NOMO-1 (cell line): Measurements from ENCODE around the gene SHQ1.

Experiments used
- DNase-seq, 2 experiments: peaks; one replicate each; lab custom pipeline; 2025; ENCODE audit not compliant: unreplicated experiment in 2 of 2; lab: John Stamatoyannopoulos, UW

The SHQ1 gene

DNA sequence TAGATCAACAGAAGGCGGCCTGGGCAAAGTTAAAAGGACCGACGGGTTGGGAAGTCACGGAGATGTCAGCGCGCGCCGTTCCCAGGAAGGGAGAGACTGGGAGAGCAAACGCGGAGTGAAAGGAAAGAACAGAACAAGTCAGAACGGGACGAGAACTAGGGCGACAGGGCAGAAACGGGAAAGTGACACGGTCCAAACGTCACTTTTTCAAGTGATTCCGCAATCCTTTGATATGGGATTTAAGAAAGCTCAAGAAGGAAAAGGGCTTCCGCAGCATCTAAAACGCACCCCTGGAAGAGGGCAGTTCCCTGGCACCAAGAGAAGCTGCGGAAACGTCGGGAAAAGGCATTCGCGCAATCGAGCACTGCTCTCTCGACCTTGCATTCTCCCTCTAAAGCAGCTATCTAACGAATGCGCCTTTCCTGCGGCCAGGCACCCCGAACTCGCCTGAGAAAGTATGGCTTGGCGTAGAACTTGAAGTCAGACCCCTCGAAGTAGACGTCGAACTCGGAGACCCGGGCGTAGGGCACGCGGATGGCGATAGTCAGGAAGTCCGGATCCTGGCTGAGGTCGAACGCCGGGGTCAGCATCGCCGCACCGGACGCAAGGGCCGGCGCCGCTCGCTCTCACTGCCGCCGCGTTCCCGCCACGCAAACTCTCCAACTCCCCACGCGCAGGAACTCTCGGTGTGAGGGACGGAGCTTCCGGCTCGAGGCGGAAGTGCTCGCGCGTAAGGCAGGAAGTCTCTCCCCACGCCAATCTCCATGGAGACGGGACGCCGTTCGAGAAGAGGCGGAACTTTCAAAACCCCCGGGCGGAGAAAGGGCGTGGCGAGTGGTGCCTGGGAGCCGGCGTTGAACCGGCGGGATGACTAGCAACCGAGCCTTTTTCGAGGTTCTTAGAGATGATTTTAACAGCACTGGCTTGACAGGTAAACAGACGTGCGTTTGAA lies at the start of gene SHQ1:
Gene SHQ1 (minus strand): TSS at position 695 of the 952 bp plus-strand sequence. CDS start 105 bp downstream, at position 590.
- peak; percentile 90 to 91 for DNase-seq

DNA sequence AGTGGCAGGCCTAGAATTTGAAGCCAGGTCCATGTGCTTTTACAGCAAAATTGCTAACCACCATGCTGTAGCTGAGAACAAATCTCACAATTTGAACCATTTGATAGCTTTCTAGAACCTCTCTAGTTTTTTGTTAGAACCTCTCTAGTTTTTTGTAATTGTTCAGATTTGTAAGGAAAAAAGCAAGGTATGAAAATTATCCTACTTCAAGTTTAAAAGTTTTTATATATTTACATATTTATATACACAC lies 49.4 kb upstream of the SHQ1 start:
- DNase-seq: no peak

DNA sequence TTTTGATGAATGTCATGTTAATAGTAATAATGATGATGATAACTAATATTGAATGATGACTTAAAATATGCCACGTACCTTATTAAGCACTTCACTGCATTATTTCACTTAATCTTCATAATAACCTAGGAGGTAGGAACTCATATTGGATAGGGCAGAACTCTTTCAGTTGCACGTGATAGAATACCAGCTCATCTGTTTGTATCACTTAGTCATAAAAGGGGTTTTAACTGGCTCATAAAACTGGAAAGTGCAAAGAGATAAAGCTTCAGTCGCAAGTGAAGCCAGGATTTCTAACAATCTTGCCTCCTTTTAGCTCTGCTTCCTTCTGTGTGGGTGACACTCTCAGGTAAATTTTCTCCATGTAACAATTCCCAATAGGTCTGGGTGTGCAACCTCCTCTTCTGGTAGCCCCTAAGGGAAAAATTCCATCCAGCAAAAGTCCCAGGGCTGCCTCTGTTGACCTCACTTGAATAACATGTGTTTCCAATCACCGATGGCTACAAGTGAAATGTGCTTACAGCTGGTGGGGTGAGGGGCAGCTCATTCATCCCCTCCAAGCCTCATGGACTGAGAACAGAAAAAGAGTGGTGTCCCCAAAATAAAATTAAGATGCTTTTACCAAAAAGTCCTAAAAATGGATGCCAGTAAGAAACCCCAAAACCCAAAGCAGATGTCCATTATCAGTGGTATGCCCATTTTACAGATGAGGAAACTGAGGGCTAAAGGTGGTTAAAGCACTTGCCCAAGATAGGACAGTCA lies 48.9 kb upstream of the SHQ1 start:
- no peak for DNase-seq

DNA sequence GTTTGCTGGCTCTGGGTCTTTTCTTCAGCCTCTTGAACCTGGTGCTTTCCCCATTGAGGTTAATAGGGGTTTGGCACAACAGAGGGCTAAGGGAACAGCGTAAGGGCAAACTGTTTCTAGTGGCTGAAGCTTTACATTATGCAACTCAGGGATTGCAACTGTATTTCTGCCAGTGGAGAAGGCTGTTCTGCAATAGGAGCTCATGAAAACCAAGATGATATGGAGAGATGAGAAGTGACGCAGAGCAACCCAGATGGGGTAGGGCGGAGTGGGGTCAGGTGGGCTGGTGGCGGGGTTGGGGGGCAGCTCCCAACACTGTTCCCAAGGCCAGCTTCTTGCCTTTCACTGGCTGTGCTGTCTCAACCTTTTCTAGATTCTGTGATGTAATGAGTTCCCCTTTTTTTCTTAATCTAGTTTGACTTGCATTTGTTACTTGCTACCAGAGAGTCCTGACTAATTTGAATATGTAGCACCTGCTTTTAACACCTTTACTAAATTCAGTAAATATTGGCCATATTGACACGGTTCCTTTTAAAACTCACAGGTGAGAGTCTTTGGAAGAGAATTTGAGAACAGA lies 46.8 kb upstream of the SHQ1 start:
- peak; percentile 69 to 88 for DNase-seq

GRCh38 chr3:72892870-72893269 lies 44.6 kb upstream of the SHQ1 start:
- no peak for DNase-seq

DNA sequence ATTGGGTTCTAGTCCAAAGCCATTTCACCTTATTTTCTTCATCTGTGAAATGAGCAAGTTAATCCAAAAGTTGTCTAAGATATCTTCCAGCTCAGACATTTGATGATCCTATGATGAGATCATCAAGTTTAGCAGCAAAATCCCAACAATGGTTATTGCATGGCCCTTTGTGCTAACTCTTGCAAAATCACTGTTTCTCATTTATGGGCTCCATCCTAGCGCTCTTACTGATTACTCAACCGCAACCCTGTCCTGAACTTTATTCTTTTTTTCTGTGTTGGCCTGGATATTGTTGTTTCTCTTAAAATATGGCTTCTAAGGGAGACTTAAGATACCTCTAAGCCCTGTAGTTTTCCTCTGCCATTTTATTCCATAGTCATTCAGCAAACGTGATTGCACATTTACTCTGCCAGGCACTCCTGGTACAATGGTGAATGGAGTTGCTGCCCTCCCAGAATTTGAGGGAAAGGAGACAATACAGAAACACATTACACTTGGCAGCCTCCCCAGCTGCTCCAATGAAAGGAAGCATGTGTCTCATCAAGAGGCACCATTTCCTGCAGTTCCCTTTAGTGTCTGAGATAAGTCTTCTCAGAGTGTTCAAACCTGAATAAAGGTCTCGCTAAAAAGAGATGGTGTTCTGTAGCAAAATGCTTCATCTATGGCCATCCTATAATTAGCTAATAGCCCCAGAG lies 44.0 kb upstream of the SHQ1 start:
- peak in 1 of 2 experiments; percentile 1 for DNase-seq

DNA sequence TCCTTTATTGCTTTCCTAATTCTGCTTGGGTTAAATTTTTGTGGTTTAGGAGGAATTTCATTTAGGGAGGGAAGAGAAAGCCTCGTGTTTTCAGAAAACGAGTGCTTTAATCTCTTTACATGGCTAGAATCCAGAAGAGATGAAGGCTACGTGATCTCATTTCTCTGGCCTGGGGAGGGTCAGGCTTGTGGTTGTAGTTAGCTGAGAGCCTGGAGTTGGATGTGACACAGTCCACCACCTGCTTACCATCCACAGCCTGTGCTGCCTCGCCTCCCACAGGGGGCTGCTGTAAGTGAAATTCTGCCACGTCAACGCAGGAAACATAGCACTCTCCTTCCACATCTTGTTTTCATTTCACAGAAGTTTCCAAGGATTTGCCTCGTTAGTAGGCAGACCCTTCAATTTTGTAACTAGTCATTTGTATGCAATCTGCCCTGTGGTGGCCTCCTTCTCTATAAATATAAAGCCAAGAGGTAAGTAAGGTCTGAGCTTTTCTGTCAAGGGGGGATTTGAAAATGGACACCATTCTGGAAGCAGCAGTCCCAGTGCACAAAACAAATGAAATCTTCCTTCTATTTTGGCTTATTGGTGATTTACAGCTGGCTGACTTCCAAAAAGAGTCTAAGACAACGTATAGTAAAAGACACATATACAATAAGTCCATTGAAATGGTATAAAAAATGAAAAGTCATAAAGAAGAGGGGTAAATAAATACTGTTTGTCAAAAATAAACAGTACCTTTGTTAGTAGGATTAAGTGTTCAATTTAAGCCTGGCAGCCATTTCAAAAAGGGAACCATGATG lies 43.0 kb upstream of the SHQ1 start:
- no peak for DNase-seq

- no peak for DNase-seq
Measured at GRCh38 chr3:72890166-72890925, 42.1 kb upstream of the SHQ1 start.

DNA sequence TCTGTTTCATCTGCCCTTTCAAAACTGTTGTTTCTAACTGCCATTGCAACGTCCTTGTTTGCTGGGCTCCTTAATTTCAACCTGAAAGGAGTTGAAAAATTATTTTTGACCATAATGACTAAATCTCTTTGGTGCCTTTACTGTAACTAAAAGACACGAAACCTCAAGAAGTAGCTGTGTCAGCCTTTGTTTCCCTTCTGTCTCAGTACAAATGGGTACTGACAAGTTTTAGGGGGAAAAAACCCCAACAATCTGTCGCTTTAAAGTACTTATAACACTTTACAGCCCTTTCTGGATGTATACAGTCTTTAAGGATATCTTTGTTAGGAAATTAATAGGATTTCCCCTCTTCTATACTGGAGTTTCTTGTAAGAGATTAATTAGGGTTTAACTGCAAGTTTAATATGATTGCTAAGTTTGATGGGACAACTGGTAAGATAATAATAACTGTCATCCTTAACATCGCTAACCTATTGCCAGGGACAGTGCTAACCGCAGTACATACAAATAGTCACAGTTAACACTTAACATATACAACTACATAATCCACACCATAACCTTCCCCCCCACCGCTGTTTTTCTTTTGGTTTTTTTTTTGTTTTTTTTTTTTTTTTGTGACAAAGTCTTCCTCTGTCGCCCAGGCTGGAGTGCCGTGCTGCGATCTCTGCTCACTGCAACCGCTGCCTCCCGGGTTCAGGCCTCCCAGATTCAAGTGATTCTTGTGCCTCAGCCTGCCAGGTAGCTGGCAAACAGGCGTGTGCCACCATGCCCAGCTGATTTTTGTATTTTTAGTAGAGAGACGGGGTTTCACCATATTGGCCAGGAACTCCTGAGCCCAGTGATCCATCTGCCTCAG lies 41.3 kb upstream of the SHQ1 start:
- no peak for DNase-seq

DNA sequence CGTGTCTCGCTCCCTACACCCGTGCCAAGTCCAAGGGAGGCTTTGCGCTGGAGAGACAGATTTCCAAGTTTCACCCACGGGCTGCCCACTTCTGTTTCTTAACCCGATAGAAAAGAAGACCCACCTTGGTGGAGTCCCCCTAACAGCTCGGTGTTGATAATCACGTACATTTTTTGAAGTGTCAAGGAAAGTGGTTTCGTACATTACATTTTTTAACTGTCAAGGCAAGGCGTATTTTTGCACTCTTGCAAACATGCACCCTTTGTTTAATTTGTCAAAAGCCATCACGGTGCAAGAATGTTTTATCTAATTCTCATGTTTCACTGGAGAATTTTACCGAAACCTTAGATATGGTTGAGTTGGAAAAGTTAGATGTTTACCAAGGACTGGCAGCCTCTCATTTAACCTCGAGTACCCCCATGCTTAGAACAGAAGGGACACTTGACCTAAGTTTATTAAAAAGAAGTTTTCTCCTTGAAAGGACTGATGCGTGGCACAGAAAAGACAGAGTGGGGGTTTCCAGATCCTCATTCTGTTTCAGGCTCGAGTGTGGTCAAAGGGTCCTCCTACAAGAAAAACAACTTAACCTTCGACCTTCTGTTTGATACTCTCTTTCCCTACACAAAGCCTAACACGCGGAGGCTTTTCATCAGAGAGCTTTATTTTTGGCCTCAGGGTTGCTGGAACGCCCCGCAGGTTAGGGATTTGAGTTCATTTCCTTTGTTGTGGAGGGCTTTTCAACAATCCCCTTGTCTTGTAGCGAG lies 40.5 kb upstream of the SHQ1 start:
- DNase-seq: no peak

GRCh38 chr3:72887705-72888545 lies 39.7 kb upstream of the SHQ1 start, which contains the start of gene GXYLT2:
Gene GXYLT2, plus strand, starts transcription at chr3:72888046. Its CDS starts 188 bp downstream, at chr3:72888234.
- peak; percentile 37 to 61 for DNase-seq

GRCh38 chr3:72887343-72887704 lies 39.1 kb upstream of the SHQ1 start:
- DNase-seq: no peak

DNA sequence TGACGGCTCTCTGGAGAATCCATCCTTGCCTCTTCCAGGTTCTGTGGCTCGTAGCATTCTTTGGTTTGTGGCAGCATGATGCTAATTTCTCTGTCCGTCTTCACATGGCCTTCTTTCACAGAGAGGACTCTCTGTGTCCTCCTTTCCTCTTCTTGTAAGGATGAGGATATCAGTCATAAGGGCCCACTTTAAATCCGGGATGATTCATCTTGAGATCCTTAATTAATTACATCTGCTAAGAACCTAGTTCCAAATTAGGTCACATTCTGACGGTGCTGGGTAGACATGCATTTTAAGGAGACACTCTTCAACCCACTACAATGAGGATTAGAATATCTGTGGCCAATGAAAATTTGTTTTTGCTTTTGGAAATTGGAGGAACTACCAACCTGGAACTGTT lies 23.9 kb upstream of the SHQ1 start:
- no peak for DNase-seq

GRCh38 chr3:72862314-72863090 lies 14.3 kb upstream of the SHQ1 start:
- no peak for DNase-seq

- DNase-seq: no peak
Measured at GRCh38 chr3:72860846-72861245, 12.6 kb upstream of the SHQ1 start.

- DNase-seq: no peak
Measured at GRCh38 chr3:72860053-72860452, 11.8 kb upstream of the SHQ1 start.
